ENCODE measurements around the gene TBKBP1. TPM values are rescaled to one million over a fixed set of nuclear protein-coding genes. Genes with fewer than 3 reads are reported as not detected.

TBKBP1 gene
- total RNA-seq, 1 donor from 2014 or later = 13.8 TPM

GRCh38 chr17:47714773-47715396 is 20.9 kb downstream of the TBKBP1 start:
- Histone ChIP-seq H3K27me3 (no peaks in the 10 kb centered on the region), H3K36me3 (peaks cover 0 to 16% of the 10 kb centered on the region in 2 donors), H3K9me3 (no peaks in the 10 kb centered on the region), H3K27ac (no peak overlapping the region), H3K4me3 (no peak overlapping the region), H3K4me1 (no peaks in the 10 kb centered on the region)
- intact Hi-C loops (cut with DNase I) = no loop called here
- no peak for DNase-seq (ENCODE audit: extremely low spot score in 2 of 2)
- TF ChIP-seq CTCF (IDR thresholded peaks at IDR 0.05) (no peak), POLR2A (IDR thresholded peaks at IDR 0.05) (no peak), POLR2AphosphoS5 (IDR thresholded peaks at IDR 0.05; ENCODE audit: insufficient read depth in 1 of 2, low read depth in 1 of 2) (no peak)

DNA sequence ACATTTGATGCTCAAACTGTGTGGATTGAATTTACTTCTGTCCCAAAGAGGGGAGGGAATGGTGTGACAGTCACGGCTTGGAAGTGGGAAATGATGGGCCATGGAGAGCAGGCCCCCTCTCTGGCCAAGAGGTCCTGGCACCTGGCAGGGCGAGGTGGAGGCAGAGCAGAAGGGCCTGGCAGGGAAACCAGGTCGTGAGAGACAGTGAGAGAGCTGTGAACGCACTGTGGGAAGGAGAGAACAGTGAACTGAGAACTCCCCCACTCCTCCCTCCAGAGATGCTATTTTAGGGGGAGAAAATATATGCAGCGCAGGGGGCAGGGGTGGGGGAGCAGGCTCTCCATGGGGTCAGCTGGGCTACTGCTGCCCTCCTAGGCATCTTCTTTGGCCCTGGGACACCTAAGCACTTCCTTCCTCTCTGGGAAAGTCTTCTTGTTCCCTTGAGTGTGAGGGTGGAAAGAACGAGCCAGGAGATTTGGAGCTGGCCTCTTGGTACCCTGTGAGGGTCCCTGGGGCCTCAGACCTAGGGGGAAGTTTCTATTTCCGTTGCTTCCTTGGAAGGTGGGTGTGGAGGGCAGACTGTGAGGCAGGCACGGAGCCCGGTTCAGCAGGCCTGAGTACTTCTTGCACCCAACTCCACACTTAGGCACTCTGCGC is 21.8 kb downstream of the TBKBP1 start:
- H3K4me3 ChIP-seq = no peak overlapping the region
- no peaks in the 10 kb centered on the region for H3K27me3 ChIP-seq
- DNase-seq (ENCODE audit: extremely low spot score in 2 of 2) = no peak
- intact Hi-C loops (cut with DNase I) = no loop called here
- peaks cover 3% of the 10 kb centered on the region for H3K4me1 ChIP-seq
- TF ChIP-seq POLR2A (IDR thresholded peaks at IDR 0.05) (no peak), POLR2AphosphoS5 (IDR thresholded peaks at IDR 0.05; ENCODE audit: insufficient read depth in 1 of 2, low read depth in 1 of 2) (no peak), CTCF (IDR thresholded peaks at IDR 0.05) (no peak)
- H3K27ac ChIP-seq = no peak overlapping the region
- H3K36me3 ChIP-seq = peaks cover 0 to 7% of the 10 kb centered on the region in 2 donors
- H3K9me3 ChIP-seq = no peaks in the 10 kb centered on the region

DNA sequence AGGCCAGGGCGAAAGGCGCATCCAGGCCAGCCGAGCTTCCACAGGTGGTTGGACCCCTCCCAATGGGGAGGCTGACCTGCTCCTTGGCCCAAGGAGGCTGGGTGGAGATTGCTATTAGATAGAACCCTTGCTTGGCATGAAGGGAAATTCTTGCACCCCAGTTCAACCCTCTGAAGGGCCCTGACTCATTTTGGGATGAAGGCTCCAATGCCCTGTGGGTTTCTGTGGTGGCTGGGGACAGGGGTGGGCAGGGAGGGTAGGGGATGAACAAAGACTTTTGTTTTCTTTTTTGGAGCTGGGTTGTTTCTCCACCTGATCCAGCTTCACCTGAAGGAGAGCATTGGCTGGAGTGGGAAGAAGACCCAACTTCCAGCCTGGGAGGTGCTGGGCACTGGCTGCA is 22.4 kb downstream of the TBKBP1 start:
- Histone ChIP-seq H3K4me1 (peaks cover 8% of the 10 kb centered on the region), H3K27me3 (no peaks in the 10 kb centered on the region)
- intact Hi-C loops (cut with DNase I) = no loop called here

DNA sequence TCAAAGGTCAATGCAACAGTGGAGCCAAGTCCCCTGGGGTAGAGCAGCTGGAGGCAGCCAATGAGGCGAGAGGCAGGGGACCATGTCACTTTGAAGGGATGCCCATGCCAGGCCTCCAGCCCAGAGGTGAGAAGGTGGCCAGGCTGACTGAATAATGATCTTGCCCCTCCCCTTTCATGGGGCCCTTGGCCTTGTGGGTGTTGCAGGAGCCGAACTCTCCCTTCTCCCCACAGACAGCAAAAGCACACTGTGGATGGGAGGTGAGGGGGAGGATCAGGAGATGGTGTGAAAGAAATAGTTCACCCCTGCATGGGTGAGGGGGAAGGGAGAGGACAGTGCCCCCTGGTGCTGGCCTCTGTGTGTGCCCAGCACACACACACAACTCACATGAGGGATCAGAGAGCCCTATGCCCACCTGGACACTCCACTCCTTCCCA is 23.3 kb downstream of the TBKBP1 start:
- no peaks in the 10 kb centered on the region for H3K27me3 ChIP-seq
- H3K27ac ChIP-seq = no peak overlapping the region
- no peak overlapping the region for H3K4me3 ChIP-seq
- H3K36me3 ChIP-seq = no peaks in the 10 kb centered on the region
- TF ChIP-seq POLR2AphosphoS5 (IDR thresholded peaks at IDR 0.05; ENCODE audit: insufficient read depth in 1 of 2, low read depth in 1 of 2) (no peak), POLR2A (IDR thresholded peaks at IDR 0.05) (no peak), CTCF (IDR thresholded peaks at IDR 0.05) (no peak)
- H3K9me3 ChIP-seq = no peaks in the 10 kb centered on the region
- DNase-seq (ENCODE audit: extremely low spot score in 2 of 2) = no peak
- H3K4me1 ChIP-seq = peaks cover 16% of the 10 kb centered on the region
- intact Hi-C loops (cut with DNase I) = no loop called here

More for the DNA sequence above, 22.4 kb downstream of the TBKBP1 start:
- H3K36me3 ChIP-seq = peaks cover 0 to 3% of the 10 kb centered on the region in 2 donors
- H3K4me3 ChIP-seq = no peak overlapping the region
- no peak for DNase-seq (ENCODE audit: extremely low spot score in 2 of 2)
- no peak overlapping the region for H3K27ac ChIP-seq
- TF ChIP-seq POLR2A (IDR thresholded peaks at IDR 0.05) (no peak), CTCF (IDR thresholded peaks at IDR 0.05) (no peak), POLR2AphosphoS5 (IDR thresholded peaks at IDR 0.05; ENCODE audit: insufficient read depth in 1 of 2, low read depth in 1 of 2) (no peak)
- no peaks in the 10 kb centered on the region for H3K9me3 ChIP-seq

Data from vagina (tissue), 2 donors.